NCI-H2227 (cell line): ENCODE results near the gene NOC2L.

ENCODE experiments used
- DNase-seq: peaks from one replicate; lab custom pipeline; 2025; ENCODE audit not compliant: unreplicated experiment; lab: John Stamatoyannopoulos, UW

Gene NOC2L

DNA sequence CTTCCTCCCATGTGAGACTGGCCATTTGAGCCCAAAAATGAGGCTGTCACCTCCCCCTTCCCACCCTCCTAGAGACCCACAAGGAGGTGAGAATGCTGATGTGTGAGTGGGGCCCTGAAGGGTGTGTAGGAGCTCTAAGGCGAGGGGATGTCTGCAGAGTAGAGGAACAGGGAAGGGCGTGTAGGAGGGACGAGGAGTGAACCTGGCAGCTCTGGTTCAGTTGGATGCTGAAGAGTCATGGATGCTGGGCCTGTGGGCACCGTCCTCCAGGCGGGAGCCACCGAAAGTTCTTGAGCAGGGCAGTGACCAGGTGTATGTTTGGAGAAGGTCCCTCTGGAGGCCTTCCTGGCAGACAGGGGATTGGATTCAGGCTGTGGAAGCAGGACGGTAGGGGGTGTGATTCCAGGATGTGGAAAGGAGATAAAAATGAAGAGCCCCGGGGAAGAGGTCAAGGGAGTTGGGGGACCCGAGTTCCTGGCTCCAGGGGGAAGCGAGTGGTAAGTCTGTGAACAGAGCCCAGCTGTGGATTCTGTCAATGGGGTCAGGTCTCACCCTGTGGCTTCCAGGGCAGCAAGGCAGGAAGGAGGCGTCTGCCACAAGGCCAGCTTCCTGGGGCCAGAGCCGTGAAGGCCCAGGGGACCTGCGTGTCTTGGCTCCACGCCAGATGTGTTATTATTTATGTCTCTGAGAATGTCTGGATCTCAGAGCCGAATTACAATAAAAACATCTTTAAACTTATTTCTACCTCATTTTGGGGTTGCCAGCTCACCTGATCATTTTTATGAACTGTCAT lies 27.5 kb downstream of the NOC2L start:
- DNase-seq: no peak

DNA sequence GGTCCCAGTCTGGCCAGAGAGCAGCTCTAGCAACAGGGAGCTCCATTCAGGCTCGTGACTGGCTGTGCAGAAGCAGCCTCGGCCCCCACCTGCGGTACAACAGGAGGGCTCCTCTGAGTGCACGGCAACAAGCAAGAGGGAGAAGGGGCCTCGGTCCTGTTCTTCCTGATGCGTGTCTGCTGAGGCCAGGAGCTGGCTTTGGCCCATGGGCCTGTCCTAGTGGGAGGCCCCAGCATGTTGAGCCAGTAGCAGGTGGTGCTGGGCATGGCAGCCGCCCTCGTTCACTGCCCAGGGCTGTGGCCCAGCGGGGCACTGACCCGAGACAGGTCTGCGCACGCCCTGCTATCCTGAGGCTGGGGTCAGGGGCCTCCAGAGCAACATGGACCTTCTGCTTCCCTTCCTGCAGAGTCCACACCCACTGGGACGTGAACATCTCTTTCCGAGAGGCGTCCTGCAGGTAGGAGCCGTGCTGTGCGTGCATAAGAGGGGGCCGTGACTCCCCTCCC lies 28.4 kb downstream of the NOC2L start:
- no peak for DNase-seq

DNA sequence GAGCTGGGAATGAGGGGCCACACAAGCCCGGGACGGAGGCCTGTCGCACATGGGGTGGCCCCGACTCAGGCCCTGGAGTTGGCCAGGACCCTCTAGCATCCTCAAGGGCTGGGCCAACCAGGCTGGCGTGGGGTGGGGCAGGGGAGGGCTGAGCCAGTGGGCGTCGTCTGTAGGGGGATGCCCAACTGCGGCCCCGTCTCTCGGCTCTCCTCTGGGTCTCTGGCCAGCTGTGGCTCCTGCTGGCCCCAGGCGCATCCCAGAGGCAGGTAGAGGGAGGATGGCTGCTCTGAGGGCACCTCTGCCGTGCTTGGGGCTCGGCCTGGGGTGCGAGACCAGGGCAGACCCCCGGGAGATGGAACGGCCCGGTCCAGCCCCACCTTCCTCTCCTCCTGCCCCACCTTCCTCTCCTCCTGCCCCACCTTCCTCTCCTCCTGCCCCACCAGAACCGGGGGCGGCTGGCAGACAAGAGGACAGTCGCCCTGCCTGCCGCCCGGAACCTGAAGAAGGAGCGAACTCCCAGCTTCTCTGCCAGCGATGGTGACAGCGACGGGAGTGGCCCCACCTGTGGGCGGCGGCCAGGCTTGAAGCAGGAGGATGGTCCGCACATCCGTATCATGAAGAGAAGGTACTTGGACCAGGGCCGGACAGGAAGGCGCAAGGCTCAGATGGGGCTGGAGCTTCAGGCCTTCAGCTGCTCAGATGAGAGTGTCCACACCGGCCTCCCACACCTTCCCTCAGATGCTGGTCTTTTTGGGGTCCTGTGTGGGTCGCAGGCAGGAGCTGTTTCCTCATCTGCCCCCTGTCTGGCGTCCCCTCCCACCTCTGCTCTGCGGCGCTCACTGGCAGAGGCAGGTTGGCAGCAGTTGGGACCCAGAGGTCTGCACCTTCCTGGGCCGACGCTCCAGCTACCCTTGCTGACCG lies 29.1 kb downstream of the NOC2L start:
- no peak for DNase-seq

DNA sequence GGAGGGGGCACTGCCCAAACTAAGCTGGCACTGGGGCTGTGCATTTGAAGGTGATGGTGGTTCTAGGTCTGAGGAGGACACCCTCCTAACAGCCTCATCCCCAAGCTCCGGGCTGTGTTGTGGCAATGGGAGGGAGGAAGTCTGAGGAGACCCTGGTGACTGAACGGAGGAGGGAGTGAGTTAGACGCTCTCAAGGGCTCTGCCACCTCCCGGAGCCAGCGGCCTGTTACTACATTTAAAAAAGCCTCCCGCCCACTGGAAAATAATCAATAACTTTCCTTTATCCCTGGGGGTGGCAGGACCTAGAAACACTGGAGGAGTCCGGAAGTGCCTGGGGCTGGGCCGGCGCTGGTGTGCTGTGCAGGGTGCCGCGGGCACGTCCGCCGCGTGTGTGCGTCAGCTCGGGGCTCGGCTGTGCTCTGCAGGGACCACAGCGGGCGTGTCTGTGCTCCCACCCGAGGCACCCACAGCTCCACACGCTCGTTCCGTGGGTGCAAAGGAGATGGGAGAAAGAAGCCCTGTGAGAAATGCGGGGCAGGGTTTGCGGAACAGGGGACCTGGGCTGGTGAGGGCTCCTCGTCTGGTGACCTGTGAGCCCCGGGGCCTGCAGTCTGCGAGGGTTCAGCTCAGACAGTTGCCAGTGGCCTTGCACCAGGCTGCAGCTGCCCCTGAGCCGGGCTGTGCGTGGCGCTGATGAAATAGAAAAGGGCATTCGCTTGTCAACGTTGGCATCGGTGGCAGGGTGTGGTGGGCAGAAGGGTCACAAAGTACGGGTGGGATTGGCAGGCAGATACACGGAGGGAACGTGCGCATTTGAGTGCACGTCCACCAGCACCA lies 30.0 kb downstream of the NOC2L start:
- no peak for DNase-seq

DNA sequence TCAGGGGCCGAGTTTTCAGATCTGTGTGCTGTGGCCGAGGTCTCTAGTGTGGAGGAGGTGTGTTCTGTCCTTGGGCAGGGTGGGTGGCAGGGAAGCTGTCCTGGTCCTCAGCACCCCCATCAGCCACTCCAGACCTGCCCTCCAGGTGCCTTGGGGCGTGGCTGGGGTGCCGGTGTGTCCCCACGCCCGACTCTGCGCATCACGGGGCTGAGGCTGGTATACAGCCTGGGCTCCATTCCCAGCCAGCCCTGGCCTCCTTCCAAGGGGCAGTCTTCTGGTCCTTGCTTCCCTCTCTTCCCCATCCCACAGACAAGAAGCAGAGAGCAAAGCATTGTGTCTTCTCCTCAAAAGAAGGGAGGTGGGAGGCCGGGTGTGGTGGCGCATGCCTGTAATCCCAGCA lies 31.3 kb downstream of the NOC2L start:
- DNase-seq: no peak

DNA sequence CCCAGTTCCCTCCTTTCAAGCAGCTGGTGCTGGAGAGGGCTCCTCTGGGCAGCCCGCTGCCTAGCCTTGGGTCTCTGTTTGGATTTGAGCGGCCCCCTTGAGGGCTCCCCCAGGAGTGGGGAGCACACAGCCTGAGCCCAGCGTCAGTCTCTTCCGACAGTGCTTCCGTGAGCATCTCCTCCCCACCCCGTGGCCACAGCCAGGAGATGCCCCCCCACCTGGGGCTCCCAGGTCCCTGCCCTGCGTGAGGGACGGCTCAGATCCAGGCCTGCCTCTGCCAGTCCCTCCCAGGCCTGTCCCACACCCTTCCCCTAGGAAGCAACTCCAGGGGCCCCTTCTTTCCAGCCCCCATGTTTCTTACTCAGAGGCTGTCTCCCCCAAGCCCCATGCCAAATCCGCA lies 31.8 kb downstream of the NOC2L start:
- DNase-seq: no peak

DNA sequence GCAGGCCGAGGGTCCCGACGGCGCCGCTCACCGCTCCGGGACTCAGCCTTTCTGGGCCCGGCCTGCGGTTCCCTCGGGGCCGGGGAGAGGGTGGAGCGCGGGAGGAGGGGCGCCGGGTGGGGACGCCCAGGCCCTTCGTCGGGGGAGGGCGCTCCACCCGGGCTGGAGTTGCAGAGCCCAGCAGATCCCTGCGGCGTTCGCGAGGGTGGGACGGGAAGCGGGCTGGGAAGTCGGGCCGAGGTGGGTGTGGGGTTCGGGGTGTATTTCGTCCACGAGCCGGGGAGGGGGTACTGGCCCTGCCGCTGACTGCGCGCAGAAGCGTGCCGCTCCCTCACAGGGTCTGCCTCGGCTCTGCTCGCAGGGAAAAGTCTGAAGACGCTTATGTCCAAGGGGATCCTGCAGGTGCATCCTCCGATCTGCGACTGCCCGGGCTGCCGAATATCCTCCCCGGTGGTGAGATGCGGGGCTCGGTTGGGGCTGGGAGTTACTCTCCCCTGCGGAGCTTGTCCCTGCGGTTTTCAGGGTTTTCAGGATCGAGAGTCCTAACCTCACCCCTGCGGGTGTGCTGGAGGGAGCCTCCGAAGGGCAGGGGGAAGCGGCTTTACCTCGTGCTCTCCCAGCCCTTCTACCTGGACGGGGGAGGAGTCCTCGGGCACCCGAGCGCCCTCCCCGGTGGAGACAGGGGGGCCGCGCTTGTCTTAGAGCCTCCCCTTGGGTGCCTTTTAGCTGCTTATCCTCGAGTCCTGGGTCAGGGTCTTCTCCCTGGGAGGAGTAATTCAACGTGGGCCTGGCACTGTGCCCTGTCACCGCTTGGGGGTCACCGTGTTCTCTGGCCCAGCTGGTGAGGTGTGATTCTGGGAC lies 33.3 kb downstream of the NOC2L start:
- DNase-seq: peak; percentile 65

DNA sequence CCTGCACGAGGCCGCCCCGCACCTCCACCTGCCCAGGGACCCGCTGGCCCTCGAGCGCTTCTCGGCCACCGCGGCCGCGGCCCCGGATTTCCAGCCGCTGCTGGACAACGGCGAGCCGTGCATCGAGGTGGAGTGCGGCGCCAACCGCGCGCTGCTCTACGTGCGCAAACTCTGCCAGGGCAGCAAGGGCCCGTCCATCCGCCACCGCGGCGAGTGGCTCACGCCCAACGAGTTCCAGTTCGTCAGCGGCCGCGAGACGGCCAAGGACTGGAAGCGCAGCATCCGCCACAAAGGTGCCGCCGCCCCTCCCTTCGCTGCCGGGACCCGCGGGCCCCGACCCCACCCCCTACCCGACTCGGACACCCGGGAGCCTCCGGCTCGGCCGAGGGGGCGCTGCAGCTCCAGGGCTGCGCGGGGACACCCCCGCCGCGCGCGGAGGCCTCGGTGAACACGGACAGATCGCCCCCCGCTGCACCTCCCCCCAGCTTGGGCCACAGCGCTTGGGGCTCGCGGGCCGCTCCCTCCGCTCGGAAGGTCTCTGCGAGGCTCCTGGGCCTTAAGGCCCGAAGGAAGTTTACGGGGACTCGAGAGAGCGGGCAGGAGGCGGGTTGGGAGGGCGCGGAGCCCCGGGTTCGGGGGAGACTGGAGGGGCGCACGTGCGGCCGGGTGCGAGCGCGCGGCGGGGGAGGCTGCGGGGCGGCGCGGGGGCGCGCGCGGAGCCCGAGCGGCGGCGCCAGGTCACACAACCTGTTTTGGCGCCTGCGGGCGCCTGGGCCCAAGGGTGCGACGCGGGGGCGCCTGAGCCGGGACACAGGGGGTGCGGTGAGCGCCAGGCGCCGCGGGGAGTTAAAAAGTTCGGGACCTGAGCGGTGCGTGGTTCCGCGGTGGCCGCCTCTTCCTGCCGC lies 34.1 kb downstream of the NOC2L start:
- DNase-seq: peak; percentile 76

DNA sequence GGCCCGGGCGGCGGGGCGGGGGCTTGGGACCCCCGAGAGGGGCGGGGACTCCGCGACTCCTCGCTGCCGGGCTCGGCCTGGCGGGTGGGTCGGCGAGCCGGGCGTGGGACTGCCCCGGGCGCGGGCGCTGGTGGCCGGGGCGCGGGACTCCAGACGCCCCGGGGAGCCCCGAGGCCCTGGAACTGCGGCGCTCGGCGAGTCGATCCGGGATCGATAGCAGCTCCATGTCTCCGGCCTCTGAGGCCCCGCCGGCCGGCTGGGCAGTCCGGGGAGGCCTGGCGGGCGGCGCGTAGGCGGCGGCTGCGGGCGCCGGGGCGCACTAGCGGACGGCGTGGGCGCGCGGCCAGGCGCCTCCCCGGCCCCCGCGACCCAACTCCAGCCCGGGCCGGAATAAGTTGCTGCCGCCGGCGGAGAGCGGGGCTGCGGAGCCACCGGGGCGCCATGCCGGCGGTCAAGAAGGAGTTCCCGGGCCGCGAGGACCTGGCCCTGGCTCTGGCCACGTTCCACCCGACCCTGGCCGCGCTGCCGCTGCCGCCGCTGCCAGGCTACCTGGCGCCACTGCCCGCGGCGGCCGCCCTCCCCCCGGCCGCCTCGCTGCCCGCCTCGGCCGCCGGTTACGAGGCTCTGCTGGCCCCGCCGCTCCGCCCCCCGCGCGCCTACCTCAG lies 34.9 kb downstream of the NOC2L start:
- DNase-seq: no peak

DNA sequence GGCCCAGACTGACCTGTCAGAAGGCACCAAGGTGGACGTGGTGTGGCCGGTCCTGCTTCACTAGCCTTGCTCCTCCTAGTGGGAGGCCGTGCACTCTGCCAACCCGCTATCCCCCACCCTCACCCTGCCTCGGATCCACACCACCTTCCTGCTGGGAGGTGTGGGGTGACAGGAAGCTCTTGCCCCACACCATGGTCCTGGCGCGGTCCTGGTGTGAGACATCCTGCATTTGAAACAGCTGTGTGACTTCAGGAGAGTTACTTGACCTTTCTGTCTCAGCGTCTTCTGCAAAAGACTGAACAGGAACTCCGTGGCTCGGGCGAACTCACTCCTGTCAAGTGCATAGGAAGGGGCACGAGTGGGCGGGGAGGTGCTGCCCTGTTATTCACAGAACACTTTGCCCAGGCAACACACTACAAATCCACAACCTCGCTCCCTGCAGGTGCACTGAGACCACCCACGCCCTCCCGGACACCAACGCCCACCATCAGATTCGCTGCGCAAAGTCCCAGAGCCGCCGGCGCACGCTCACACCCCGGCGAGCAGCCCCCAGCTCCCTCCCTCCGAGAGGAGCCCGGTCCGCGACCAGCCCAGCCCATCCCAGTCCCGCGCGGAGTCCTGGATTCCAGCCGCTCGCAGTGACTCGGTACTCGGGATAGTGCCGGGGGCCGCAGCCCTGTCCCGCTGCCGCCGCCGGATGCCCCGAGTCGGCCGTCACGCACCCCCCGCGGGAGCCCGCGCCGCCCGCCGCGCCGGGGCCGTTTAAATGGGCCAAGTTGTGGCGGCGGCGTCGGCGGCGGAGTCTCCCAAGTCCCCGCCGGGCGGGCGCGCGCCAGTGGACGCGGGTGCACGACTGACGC lies 35.7 kb downstream of the NOC2L start, which contains the start of gene SAMD11:
TSS of gene SAMD11 (plus strand) at position 793 of the 860 bp plus-strand sequence. CDS start 509 bp downstream, outside the sequence.
- peak; percentile 94 for DNase-seq

DNA sequence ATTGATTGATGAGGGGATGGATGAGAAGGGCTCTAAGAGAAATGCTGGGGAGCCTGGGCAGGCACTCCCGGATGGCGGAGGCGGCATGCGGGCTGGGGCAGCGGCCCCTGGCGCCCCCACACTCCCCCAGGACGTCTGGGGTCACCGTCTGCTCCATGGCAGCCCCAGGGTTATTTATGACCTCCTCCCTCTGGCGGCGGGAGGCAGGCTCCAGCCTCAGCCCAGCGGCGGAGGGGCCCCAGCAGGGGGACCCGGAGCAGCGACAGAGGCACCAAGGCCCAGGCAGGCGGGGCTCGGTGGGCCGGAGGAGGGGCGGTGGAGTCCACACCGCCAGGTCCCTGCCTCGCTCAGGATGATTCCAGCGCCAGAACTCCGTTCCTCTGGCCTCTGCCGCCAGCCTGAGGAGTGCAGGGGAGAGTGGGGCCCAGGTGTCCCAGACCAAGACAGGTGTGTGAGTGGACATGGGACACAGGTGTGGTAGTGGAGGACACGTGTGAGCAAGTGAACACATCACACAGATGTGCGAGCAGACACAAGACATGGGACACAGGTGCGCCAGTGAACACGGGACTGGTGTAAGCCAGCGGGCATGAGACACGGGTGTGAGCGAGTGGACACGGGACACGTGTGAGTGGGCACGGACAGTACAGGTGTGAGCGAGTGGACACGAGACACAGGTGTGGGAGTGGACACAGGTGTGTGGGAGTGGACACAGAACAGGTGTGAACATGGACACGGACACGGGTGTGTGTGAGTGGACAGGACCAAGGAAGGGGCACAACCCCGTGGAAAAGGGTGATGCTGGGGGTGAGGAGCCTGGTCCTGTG lies 37.8 kb downstream of the NOC2L start:
- DNase-seq: peak; percentile 93

DNA sequence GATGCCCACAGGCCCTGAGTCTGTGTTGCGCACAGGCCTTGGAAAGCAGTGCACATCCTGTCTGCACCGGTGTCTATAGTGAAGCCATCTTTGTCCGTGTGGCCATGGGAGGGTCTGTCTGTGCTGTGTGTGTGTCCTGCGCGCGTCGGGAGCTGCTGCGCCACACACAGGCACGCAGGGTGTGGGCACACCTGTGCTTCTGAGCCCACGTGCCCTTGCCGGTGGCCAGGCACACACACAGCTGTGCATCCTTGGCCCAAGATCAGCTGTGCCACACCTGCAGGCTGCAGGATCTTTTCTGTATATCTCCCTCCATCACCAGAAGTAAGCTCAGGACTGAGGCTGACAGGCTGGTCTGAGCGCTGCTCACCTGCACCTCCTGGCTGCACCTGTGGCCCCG lies 38.5 kb downstream of the NOC2L start:
- DNase-seq: no peak

DNA sequence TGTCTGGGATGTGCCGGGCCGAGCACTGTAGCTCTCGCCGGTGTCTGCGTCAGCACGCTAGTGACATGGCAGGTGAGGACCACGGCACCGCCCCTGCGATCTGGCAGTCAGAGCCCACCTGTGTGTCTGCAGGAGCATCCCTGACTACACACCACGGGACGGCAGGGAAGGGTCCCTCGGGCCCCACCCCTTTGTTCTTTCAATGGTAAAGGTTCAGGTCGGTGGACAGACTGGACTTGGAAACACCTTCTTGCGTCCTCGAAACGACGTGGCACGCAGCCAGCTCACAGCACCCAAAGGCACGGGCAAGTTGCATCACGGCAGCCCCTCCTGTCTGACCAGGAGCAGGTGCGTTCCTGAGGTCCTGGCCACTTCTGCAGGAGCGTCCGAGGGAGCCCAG lies 39.0 kb downstream of the NOC2L start:
- DNase-seq: no peak

DNA sequence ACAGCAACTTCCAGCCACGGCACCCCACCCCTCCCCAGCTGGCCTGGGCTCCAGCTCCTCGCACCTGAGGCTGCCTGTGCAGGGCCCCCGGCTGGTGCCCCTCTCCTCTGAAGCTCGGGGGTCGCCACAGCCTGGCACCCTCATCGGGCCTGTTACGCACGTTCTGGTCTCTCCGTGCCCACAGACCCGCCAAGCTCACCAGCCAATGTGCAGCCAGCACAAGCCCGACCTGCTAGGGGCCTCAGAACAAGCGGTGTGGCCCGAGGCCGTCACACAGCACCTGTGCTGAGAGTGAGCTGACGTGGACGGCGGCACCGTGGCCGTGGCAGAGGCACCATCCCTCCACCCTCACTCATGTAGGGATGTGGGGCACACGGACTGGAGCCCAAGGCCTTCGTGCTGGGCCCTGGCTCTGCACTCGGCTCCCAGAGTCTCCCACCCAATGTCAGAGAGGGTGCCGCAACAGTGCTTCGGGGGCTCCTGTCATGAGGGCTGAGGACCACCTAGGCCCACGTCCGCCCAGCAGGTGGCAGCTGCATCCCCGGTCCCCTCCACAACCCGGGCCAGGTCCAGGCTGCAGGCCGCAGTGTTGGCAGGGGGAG lies 39.7 kb downstream of the NOC2L start:
- no peak for DNase-seq

DNA sequence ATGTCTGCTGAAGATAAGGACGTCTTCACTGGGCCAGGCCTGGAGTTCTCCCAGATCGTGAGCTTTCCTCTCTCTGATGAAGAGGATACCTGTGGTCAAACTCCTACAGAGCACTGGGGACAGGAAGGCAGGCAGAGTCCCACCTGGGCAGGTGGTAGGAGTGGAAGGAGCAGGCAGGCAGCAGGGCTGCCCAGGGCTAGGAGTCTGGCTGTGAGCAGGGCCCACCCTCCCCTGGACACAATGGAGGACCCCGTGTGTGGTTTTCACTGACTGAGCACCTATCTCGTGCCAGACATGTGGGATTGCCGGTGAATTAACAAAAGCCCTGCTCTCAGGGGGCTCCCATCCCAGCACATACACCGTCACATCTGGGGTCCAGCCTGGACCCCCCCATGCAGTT lies 40.2 kb downstream of the NOC2L start:
- DNase-seq: no peak

DNA sequence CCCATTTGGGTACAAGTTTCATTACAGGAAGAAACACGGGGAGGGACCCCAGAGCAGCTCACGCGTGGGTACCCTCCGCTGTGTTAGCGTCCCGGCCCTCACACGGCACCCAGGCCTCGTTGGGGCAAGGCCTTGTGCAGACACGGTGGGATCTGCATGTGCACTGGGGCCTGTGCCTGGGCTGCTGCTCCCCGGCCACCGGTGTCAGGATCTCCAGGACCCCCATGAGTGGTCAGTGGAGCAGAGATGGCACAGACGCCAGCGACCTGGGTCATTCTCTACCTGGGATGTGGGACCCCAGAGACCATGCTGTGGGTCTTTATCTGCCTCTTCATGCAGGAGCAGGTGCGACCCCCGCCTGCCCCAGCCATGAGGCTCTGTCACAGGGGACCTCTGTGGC lies 40.7 kb downstream of the NOC2L start:
- DNase-seq: no peak
